SH-SY5Y (cell line): ENCODE results near the gene RAG2.

Source experiments
- GATA2 ChIP-seq: IDR thresholded peaks from 2 replicates; pipeline ENCODE4 v1.6.1; 2011; ENCODE audit warnings: mild to moderate bottlenecking, low read depth, low read length
- GATA3 ChIP-seq: IDR thresholded peaks from 2 replicates; pipeline ENCODE4 v1.6.1; 2011; ENCODE audit warnings: low read depth, mild to moderate bottlenecking, low read length, moderate library complexity

- TF ChIP-seq GATA2 (no peak), GATA3 (no peak)
These were observed 29.4 kb upstream of the RAG2 start for GRCh38 chr11:36627471-36627870.
